GM18870 (cell line): ENCODE data around the gene GALNT18.

Experiments used
- ATAC-seq: cut with Tn5 transposase; IDR thresholded peaks from one replicate; pipeline ENCODE4 v1.9.1; 2021; ENCODE audit warnings: moderate library complexity; ENCODE audit not compliant: unreplicated experiment

The GALNT18 gene

GRCh38 chr11:11251394-11251970 is 370.3 kb downstream of the GALNT18 start:
- no peak for ATAC-seq

- no peak for ATAC-seq
These were observed 371.3 kb downstream of the GALNT18 start for GRCh38 chr11:11250470-11250869.

- no peak for ATAC-seq
These were observed 374.2 kb downstream of the GALNT18 start for GRCh38 chr11:11247576-11247975.

- no peak for ATAC-seq
These were observed 374.7 kb downstream of the GALNT18 start for GRCh38 chr11:11247086-11247485.

GRCh38 chr11:11246166-11246565 is 375.6 kb downstream of the GALNT18 start:
- no peak for ATAC-seq

GRCh38 chr11:11245453-11245852 is 376.4 kb downstream of the GALNT18 start:
- ATAC-seq: no peak

- ATAC-seq: no peak
These were observed 377.2 kb downstream of the GALNT18 start for GRCh38 chr11:11244470-11245080.

GRCh38 chr11:11243590-11244469 is 378.0 kb downstream of the GALNT18 start:
- no peak for ATAC-seq

GRCh38 chr11:11243209-11243589 is 378.6 kb downstream of the GALNT18 start:
- ATAC-seq: no peak

- ATAC-seq: no peak
These were observed 380.5 kb downstream of the GALNT18 start for GRCh38 chr11:11241284-11241683.

GRCh38 chr11:11239959-11240358 is 381.8 kb downstream of the GALNT18 start:
- ATAC-seq: no peak

- no peak for ATAC-seq
These were observed 384.6 kb downstream of the GALNT18 start for GRCh38 chr11:11237070-11237832.

- ATAC-seq: no peak
These were observed 385.2 kb downstream of the GALNT18 start for GRCh38 chr11:11236498-11237059.

GRCh38 chr11:11231763-11232162 is 390.0 kb downstream of the GALNT18 start:
- ATAC-seq: no peak

- ATAC-seq: no peak
These were observed 390.8 kb downstream of the GALNT18 start for GRCh38 chr11:11230802-11231562.

- no peak for ATAC-seq
These were observed 391.7 kb downstream of the GALNT18 start for GRCh38 chr11:11230087-11230486.

GRCh38 chr11:11229647-11230046 is 392.2 kb downstream of the GALNT18 start:
- ATAC-seq: no peak

- no peak for ATAC-seq
These were observed 394.3 kb downstream of the GALNT18 start for GRCh38 chr11:11227296-11228085.
